IMR-90 (cell line): ENCODE results near the gene OR51T1. TPM values are rescaled to one million over a fixed set of nuclear protein-coding genes. Genes with fewer than 3 reads are reported as not detected.
"Not testable (repeated sequence)": the region's sequence is repeated elsewhere in the genome, so short reads cannot be mapped to it uniquely, and the experiment has no call there.

Experiments used
- ATAC-seq: fragments of 200-7000 bp; cut with Tn5 transposase; 2 replicates; pipeline ENCODE4 v1.9.1; 2020; ENCODE audit warnings: low read depth, mild to moderate bottlenecking, moderate library complexity
- BruUV-seq: library from RNA; stranded (reverse); fragments of 400-500 nt; replicated peaks from 2 replicates; lab custom pipeline; 2021; lab: Mats Ljungman, UMichigan
- CTCF ChIA-PET: fragments of 300-600 bp; formaldehyde crosslinking; extraction: SDS; loops from one replicate; lab custom pipeline; 2021; ENCODE audit warnings: antibody characterized with exemption; lab: Yijun Ruan, JAX
- POLR2A ChIA-PET: fragments of 300-600 bp; sonication (Branson Sonifier 250); formaldehyde crosslinking; loops from one replicate; lab custom pipeline; 2022; ENCODE audit warnings: antibody characterized with exemption; ENCODE audit not compliant: unreplicated experiment; lab: Charles Lee
- DNase-seq: peaks from one replicate; pipeline ENCODE4 v3.0.0; 2013
- H2AFZ ChIP-seq: replicated peaks from 2 replicates; pipeline ENCODE3; 2013; ENCODE audit warnings: low read length, mild to moderate bottlenecking; ENCODE audit not compliant: poor library complexity
- H2AK5ac ChIP-seq: 2 replicates; pipeline ENCODE4 v1.6.1; 2013; ENCODE audit warnings: low read depth, low read length, inconsistent platforms
- H2AK9ac ChIP-seq: replicated peaks from 2 replicates; pipeline ENCODE3; 2013; ENCODE audit warnings: mild to moderate bottlenecking, low read depth, low read length, moderate library complexity; ENCODE audit not compliant: poor library complexity
- H2BK120ac ChIP-seq: 2 replicates; pipeline ENCODE4 v1.6.1; 2013; ENCODE audit warnings: low read depth, low read length, inconsistent platforms
- H2BK15ac ChIP-seq: 3 replicates; pipeline ENCODE4 v1.6.1; 2013; ENCODE audit warnings: low read depth, low read length, inconsistent platforms
- H2BK20ac ChIP-seq: 2 replicates; pipeline ENCODE4 v1.6.1; 2013; ENCODE audit warnings: low read depth, mild to moderate bottlenecking, inconsistent platforms, low read length, moderate library complexity
- H2BK5ac ChIP-seq: 2 replicates; pipeline ENCODE4 v1.6.1; 2013; ENCODE audit warnings: mild to moderate bottlenecking, low read depth, low read length, inconsistent platforms; ENCODE audit not compliant: poor library complexity, severe bottlenecking
- H3K14ac ChIP-seq: replicated peaks from 2 replicates; pipeline ENCODE4 v1.6.1; 2013; ENCODE audit warnings: low read depth, low read length, inconsistent platforms
- H3K18ac ChIP-seq: 2 replicates; pipeline ENCODE4 v1.6.1; 2013; ENCODE audit warnings: low read depth, low read length, control low read depth
- H3K23ac ChIP-seq: 2 replicates; pipeline ENCODE4 v1.6.1; 2013; ENCODE audit warnings: low read depth, low read length, inconsistent platforms
- H3K27ac ChIP-seq: 2 replicates; pipeline ENCODE4 v1.5.1; 2013; ENCODE audit warnings: mild to moderate bottlenecking, control low read depth, low read length; ENCODE audit not compliant: insufficient read depth
- H3K27me3 ChIP-seq: 2 replicates; pipeline ENCODE4 v1.6.1; 2013; ENCODE audit warnings: low read length; ENCODE audit not compliant: control insufficient read depth, insufficient read depth
- H3K36me3 ChIP-seq: 2 replicates; pipeline ENCODE4 v1.6.1; 2013; ENCODE audit warnings: low read length, mixed read lengths; ENCODE audit not compliant: control insufficient read depth, insufficient read depth
- H3K4ac ChIP-seq: 2 replicates; pipeline ENCODE4 v1.6.1; 2013; ENCODE audit warnings: low read depth, low read length, inconsistent platforms
- H3K4me1 ChIP-seq: 2 replicates; pipeline ENCODE4 v1.6.1; 2013; ENCODE audit warnings: low read length, mixed read lengths; ENCODE audit not compliant: control insufficient read depth, insufficient read depth
- H3K4me2 ChIP-seq: 2 replicates; pipeline ENCODE4 v1.6.1; 2013; ENCODE audit warnings: low read depth, mild to moderate bottlenecking, control low read depth, low read length, moderate library complexity
- H3K4me3 ChIP-seq: 2 replicates; pipeline ENCODE4 v1.5.1; 2013; ENCODE audit warnings: low read depth, mild to moderate bottlenecking, control low read depth, low read length, moderate library complexity; ENCODE audit not compliant: insufficient read depth
- H3K56ac ChIP-seq: 2 replicates; pipeline ENCODE4 v1.6.1; 2013; ENCODE audit warnings: low read length, inconsistent platforms; ENCODE audit not compliant: insufficient read depth; ENCODE audit errors: extremely low read depth
- H3K79me1 ChIP-seq, 2 experiments: 2 replicates each; pipeline ENCODE4 v1.6.1; 2013; ENCODE audit warnings: low read length in 2 of 2, inconsistent platforms in 1 of 2, low read depth in 1 of 2
- H3K9ac ChIP-seq: 2 replicates; pipeline ENCODE4 v1.6.1; 2013; ENCODE audit warnings: low read depth, low read length, control low read depth
- H3K9me1 ChIP-seq: 2 replicates; pipeline ENCODE4 v1.6.1; 2013; ENCODE audit warnings: low read length, inconsistent platforms; ENCODE audit not compliant: insufficient read depth
- H3K9me3 ChIP-seq: 2 replicates; pipeline ENCODE4 v1.6.1; 2013; ENCODE audit warnings: low read length; ENCODE audit not compliant: control insufficient read depth, insufficient read depth
- H4K20me1 ChIP-seq: 2 replicates; pipeline ENCODE4 v1.6.1; 2013; ENCODE audit warnings: low read length, inconsistent platforms; ENCODE audit not compliant: insufficient read depth
- H4K5ac ChIP-seq: 2 replicates; pipeline ENCODE4 v1.6.1; 2013; ENCODE audit warnings: mild to moderate bottlenecking, low read depth, low read length, control low read depth
- H4K8ac ChIP-seq, 2 experiments: 2 replicates each; pipeline ENCODE4 v1.6.1; 2013; ENCODE audit warnings: low read depth in 2 of 2, low read length in 2 of 2, control low read depth in 1 of 2, inconsistent platforms in 1 of 2
- H4K91ac ChIP-seq: 2 replicates; pipeline ENCODE4 v1.6.1; 2013; ENCODE audit warnings: low read depth, low read length, inconsistent platforms; ENCODE audit not compliant: insufficient read depth
- BHLHE40 ChIP-seq: fragments of 150-350 bp; IDR thresholded peaks from 2 replicates; pipeline ENCODE4 v1.6.1; 2016; ENCODE audit warnings: mild to moderate bottlenecking, low read depth, low read length
- WGBS, 2 experiments: methylation state at CpG; one replicate each; pipeline versions ENCODE4 v1.1.5 to v1.1.7; 2013; ENCODE audit warnings: missing lambda C conversion rate in 2 of 2; ENCODE audit not compliant: insufficient read length in 1 of 2; ENCODE audit errors: extremely low coverage in 2 of 2; 5-methylcytosine and 5-hydroxymethylcytosine counted together
- dilution Hi-C: fragments of 300-500 bp; cut with HindIII; formaldehyde crosslinking; loops from one replicate; pipeline ENCODE4 v1.14.3; 2018; ENCODE audit warnings: low sequenced_read_pairs; ENCODE audit not compliant: unreplicated experiment
- in situ Hi-C: fragments of 300-500 bp; cut with MboI; formaldehyde crosslinking; loops from 3 replicates; pipeline ENCODE4 v1.14.3; 2019; ENCODE audit warnings: low sequenced_read_pairs, inconsistent platforms, mixed read lengths
- intact Hi-C: fragments of 100-400 bp; cut with micrococcal nuclease; formaldehyde crosslinking; loops from 2 replicates; pipeline ENCODE4 v1.10.0; 2022
- polyA plus RNA-seq, 3 experiments: library from polyadenylated mRNA; depleted of rRNA; stranded (reverse); fragments of >200 nt; gene quantifications; 2 replicates each; pipeline ENCODE4 v1.2.3, GENCODE V29; 2012; ENCODE audit warnings: low replicate concordance in 1 of 3
- total RNA-seq: library from RNA; depleted of rRNA; stranded (reverse); fragments of >200 nt; gene quantifications from 2 replicates; pipeline ENCODE4 v1.2.3, GENCODE V29; 2012
- TF ChIP-seq, protein P1 (sequence below): fragments of 150-350 bp; IDR thresholded peaks from 2 replicates; pipeline ENCODE4 v1.6.1; 2017; ENCODE audit warnings: mild to moderate bottlenecking, antibody characterized with exemption, low read length, low read depth

Gene OR51T1
- total and polyA plus RNA-seq, 2 of the 4 experiments (the other 2 are of a cell fraction), result not detected

- Histone ChIP-seq H3K4me3 (no peak overlapping the region), H3K9me3 (no peaks in the 10 kb centered on the region), H4K8ac (no peak overlapping the region), H3K36me3 (no peaks in the 10 kb centered on the region), H2BK20ac (no peak overlapping the region), H3K27me3 (no peaks in the 10 kb centered on the region), H3K9ac (no peak overlapping the region), H3K14ac (no peak overlapping the region), H2BK120ac (no peak overlapping the region), H2AFZ (peak overlapping the region; percentile 9), H3K27ac (no peak overlapping the region), H2AK5ac (no peak overlapping the region), H3K9me1 (no peaks in the 10 kb centered on the region), H2BK5ac (no peak overlapping the region), H3K79me1 (no peaks in the 10 kb centered on the region), H3K4me1 (no peaks in the 10 kb centered on the region), H3K23ac (no peak overlapping the region), H3K4ac (no peak overlapping the region), H2BK15ac (no peak overlapping the region), H3K56ac (no peak overlapping the region), H3K4me2 (no peak overlapping the region), H4K91ac (no peak overlapping the region), H4K20me1 (no peaks in the 10 kb centered on the region), H3K18ac (no peak overlapping the region), H2AK9ac (peak overlapping the region; percentile 82), H4K5ac (no peak overlapping the region)
- DNase-seq, result peak; percentile 47
- ATAC-seq, result peak; percentile 61
- POLR2A ChIA-PET, result no interaction called here
- TF ChIP-seq BHLHE40, result peak; percentile 48; the same call in 1 of the 2 replicates
- TF ChIP-seq, protein P1, sequence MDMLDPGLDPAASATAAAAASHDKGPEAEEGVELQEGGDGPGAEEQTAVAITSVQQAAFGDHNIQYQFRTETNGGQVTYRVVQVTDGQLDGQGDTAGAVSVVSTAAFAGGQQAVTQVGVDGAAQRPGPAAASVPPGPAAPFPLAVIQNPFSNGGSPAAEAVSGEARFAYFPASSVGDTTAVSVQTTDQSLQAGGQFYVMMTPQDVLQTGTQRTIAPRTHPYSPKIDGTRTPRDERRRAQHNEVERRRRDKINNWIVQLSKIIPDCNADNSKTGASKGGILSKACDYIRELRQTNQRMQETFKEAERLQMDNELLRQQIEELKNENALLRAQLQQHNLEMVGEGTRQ, result no peak
- BruUV-seq, result no TSS peak
- intact Hi-C loops (no loop called here), in situ Hi-C loops (no loop called here), dilution Hi-C loops (no loop called here)
- CTCF ChIA-PET, result no interaction called here
- WGBS, 2 experiments, result no CpG with 5 or more reads among the region's 4 CpGs
Observed at GRCh38 chr11:4851033-4851432, 30.7 kb upstream of the OR51T1 start.

- H3K4me1 ChIP-seq, H3K79me1 ChIP-seq, H3K9me3 ChIP-seq, H4K8ac ChIP-seq, H3K36me3 ChIP-seq, H3K9me1 ChIP-seq, H3K4me2 ChIP-seq, H2BK5ac ChIP-seq, H4K5ac ChIP-seq, dilution Hi-C loops, H3K27ac ChIP-seq, H2BK15ac ChIP-seq, H4K20me1 ChIP-seq, H2AFZ ChIP-seq, H3K23ac ChIP-seq, H3K14ac ChIP-seq, H3K4ac ChIP-seq, H3K4me3 ChIP-seq, BruUV-seq, H3K27me3 ChIP-seq, ATAC-seq, H2AK5ac ChIP-seq, H3K56ac ChIP-seq, H4K91ac ChIP-seq, H2AK9ac ChIP-seq, DNase-seq, in situ Hi-C loops, H3K9ac ChIP-seq, H3K18ac ChIP-seq, intact Hi-C loops, H2BK20ac ChIP-seq, POLR2A ChIA-PET, H2BK120ac ChIP-seq, CTCF ChIA-PET: not testable (repeated sequence)
- WGBS, 2 experiments, result 76% methylated on average over 4 of the region's 7 CpGs; no CpG with 5 or more reads in 1 of the 2 experiments
Observed at GRCh38 chr11:4854286-4854685, 27.4 kb upstream of the OR51T1 start.
